Measurements from ENCODE around the gene NRARP. TPM values are rescaled to one million over a fixed set of nuclear protein-coding genes. Genes with fewer than 3 reads are reported as not detected.
A peak's percentile ranks its signal among the peaks of the same experiment; 100 is the strongest.

Gene NRARP
- total and polyA plus RNA-seq, 7 donors: 0.73 to 7.5 (median 3.5) TPM

- H3K36me3 ChIP-seq (ENCODE audit: insufficient read depth in 1 of 2, low read depth in 1 of 2): peaks cover 2 to 16% of the 10 kb centered on the region in 2 donors
- H3K27ac ChIP-seq: peak overlapping the region; percentile 75
- no peaks in the 10 kb centered on the region for H3K9me3 ChIP-seq
- peaks cover 30% of the 10 kb centered on the region for H3K4me1 ChIP-seq
- no peak for TF ChIP-seq CTCF (IDR thresholded peaks at IDR 0.05)
- ATAC-seq (peak; percentile 23 to 59 (median 32)), DNase-seq (peak; percentile 73 to 85)
- peaks cover 0 to 43% (median 18%) of the 10 kb centered on the region in 3 donors for H3K27me3 ChIP-seq (ENCODE audit: insufficient read depth in 3 of 3, low read length in 2 of 3)
- intact Hi-C loops (cut with DNase I): no loop called here
- 32 to 42% (median 36%) methylated on average over 30 of the region's 30 CpGs for WGBS, 3 donors
- H3K4me3 ChIP-seq: peak overlapping the region; percentile 62
These were observed 25.4 kb downstream of the NRARP start for GRCh38 chr9:137276473-137277328.

- Histone ChIP-seq H3K36me3 (ENCODE audit: insufficient read depth in 1 of 2, low read depth in 1 of 2) (peaks cover 2 to 21% of the 10 kb centered on the region in 2 donors), H3K27me3 (ENCODE audit: insufficient read depth in 3 of 3, low read length in 2 of 3) (peaks cover 0 to 36% (median 18%) of the 10 kb centered on the region in 3 donors), H3K27ac (peak overlapping the region; percentile 75), H3K9me3 (no peaks in the 10 kb centered on the region), H3K4me1 (peaks cover 25% of the 10 kb centered on the region), H3K4me3 (peak overlapping the region; percentile 62)
- DNase-seq (no peak), ATAC-seq (no peak)
- no peak for TF ChIP-seq CTCF (IDR thresholded peaks at IDR 0.05)
- intact Hi-C loops (cut with DNase I): no loop called here
- 72 to 81% (median 81%) methylated on average over 24 of the region's 24 CpGs for WGBS, 3 donors
These were observed 26.2 kb downstream of the NRARP start for GRCh38 chr9:137275588-137276472.

GRCh38 chr9:137275203-137275587 is 26.9 kb downstream of the NRARP start:
- ATAC-seq: no peak
- WGBS, 3 donors: 78 to 90% (median 82%) methylated on average over 10 of the region's 10 CpGs
- H3K36me3 ChIP-seq (ENCODE audit: insufficient read depth in 1 of 2, low read depth in 1 of 2): peaks cover 2 to 28% of the 10 kb centered on the region in 2 donors
- H3K27ac ChIP-seq: no peak overlapping the region
- no peak for DNase-seq
- H3K4me1 ChIP-seq: peaks cover 19% of the 10 kb centered on the region
- H3K4me3 ChIP-seq: no peak overlapping the region
- no peaks in the 10 kb centered on the region for H3K9me3 ChIP-seq
- no peak for TF ChIP-seq CTCF (IDR thresholded peaks at IDR 0.05)
- peaks cover 0 to 29% (median 13%) of the 10 kb centered on the region in 3 donors for H3K27me3 ChIP-seq (ENCODE audit: insufficient read depth in 3 of 3, low read length in 2 of 3)
- intact Hi-C loops (cut with DNase I): no loop called here

- no peak for TF ChIP-seq CTCF (IDR thresholded peaks at IDR 0.05)
- WGBS, 3 donors: 51 to 63% (median 61%) methylated on average over 15 of the region's 15 CpGs
- peaks cover 0 to 15% (median 9%) of the 10 kb centered on the region in 3 donors for H3K27me3 ChIP-seq (ENCODE audit: insufficient read depth in 3 of 3, low read length in 2 of 3)
- H3K4me3 ChIP-seq: no peak overlapping the region
- DNase-seq (peak in 1 of 2 donors; percentile 11), ATAC-seq (no peak)
- no peak overlapping the region for H3K27ac ChIP-seq
- H3K4me1 ChIP-seq: peaks cover 31% of the 10 kb centered on the region
- peaks cover 2 to 35% of the 10 kb centered on the region in 2 donors for H3K36me3 ChIP-seq (ENCODE audit: insufficient read depth in 1 of 2, low read depth in 1 of 2)
- H3K9me3 ChIP-seq: no peaks in the 10 kb centered on the region
- intact Hi-C loops (cut with DNase I): no loop called here
These were observed 28.3 kb downstream of the NRARP start for GRCh38 chr9:137273611-137274320.
